Limb (tissue), 2 donors: ENCODE results near the gene PACS1.
A peak's percentile ranks its signal among the peaks of the same experiment; 100 is the strongest.
"Not testable (repeated sequence)": the region's sequence is repeated elsewhere in the genome, so short reads cannot be mapped to it uniquely, and the experiment has no call there.

Experiments used
- DNase-seq, 2 donors: peaks; one replicate each; pipeline ENCODE4 v3.0.0-alpha.2; 2016; ENCODE audit errors: extremely low spot score in 2 of 2

Gene PACS1

GRCh38 chr11:66275396-66275795 lies 205.3 kb downstream of the PACS1 start:
- DNase-seq, result no peak

DNA sequence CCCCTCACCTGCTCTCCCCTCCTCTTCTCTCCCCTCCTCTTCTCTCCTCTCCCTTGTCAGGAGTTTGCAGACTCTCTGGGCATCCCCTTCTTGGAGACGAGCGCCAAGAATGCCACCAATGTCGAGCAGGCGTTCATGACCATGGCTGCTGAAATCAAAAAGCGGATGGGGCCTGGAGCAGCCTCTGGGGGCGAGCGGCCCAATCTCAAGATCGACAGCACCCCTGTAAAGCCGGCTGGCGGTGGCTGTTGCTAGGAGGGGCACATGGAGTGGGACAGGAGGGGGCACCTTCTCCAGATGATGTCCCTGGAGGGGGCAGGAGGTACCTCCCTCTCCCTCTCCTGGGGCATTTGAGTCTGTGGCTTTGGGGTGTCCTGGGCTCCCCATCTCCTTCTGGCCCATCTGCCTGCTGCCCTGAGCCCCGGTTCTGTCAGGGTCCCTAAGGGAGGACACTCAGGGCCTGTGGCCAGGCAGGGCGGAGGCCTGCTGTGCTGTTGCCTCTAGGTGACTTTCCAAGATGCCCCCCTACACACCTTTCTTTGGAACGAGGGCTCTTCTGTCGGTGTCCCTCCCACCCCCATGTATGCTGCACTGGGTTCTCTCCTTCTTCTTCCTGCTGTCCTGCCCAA lies 206.0 kb downstream of the PACS1 start:
- no peak for DNase-seq

GRCh38 chr11:66276619-66277018 lies 206.5 kb downstream of the PACS1 start:
- not testable (repeated sequence) for DNase-seq

GRCh38 chr11:66277064-66277463 lies 207.0 kb downstream of the PACS1 start:
- not testable (repeated sequence) for DNase-seq

- peak in 1 of 2 donors; percentile 78 for DNase-seq
These were observed 207.6 kb downstream of the PACS1 start, which contains the start of gene CNIH2 for GRCh38 chr11:66277471-66278362. TSS of gene CNIH2 (plus strand) at chr11:66278175. CDS start at chr11:66278457, 282 bp downstream.

DNA sequence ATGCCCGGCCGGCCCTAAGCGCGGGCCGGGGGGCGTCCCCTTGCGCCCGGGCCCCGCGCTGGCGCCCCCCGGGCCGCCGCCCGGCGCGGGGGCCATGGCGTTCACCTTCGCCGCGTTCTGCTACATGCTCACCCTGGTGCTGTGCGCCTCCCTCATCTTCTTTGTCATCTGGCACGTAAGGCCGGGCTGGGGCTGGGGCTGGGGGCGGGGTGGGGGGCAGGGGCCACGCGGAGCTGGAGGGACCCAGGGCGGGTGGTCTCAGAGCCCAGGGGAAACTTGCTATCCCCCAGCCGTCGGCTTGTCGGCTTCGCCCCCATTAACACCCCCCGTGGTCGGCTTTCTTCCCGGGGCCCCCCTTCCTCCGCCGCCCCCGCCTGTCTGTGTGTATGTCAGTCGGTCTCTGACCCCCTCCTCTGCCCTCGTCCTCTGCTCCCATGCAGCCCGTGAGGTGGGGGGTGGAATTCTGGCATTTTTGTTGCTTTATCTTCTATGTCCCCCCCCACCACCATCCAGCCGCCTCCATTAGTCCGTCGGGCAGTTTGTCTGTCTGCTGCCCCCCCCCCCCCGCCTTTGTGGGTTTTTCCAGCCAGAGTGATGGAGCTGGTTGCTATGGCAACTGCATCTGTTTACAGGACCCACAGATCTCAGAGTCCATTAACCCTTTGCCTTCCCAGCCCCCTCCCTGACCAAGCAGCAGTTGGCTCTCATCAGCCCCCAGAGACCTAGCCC lies 208.5 kb downstream of the PACS1 start:
- peak in 1 of 2 donors; percentile 73 for DNase-seq

- no peak for DNase-seq
These were observed 209.1 kb downstream of the PACS1 start for GRCh38 chr11:66279092-66279734.

DNA sequence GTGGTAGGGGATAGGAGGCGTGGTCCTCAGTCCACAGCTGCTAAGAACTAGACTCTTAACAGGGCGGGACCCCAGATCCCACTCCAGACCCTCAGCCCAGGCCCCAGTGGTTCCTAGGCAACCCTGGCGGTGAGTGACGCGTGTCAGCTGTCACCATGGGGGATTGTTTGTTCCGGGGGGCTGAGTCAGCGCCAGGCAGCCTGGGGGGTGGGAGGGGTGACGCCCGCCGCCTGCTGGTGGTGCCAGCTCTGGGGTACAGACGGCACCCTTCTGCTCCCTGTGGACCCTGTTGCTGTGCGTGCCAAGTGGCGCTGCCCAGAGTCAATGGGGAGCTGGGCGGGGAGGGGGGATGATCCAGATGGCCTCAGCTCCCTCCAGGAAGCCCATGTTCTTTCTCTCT lies 210.4 kb downstream of the PACS1 start:
- DNase-seq, result peak; percentile 34 to 71

- DNase-seq, result no peak
These were observed 210.9 kb downstream of the PACS1 start for GRCh38 chr11:66281001-66281400.

- DNase-seq, result no peak
These were observed 211.8 kb downstream of the PACS1 start for GRCh38 chr11:66281776-66282467.

DNA sequence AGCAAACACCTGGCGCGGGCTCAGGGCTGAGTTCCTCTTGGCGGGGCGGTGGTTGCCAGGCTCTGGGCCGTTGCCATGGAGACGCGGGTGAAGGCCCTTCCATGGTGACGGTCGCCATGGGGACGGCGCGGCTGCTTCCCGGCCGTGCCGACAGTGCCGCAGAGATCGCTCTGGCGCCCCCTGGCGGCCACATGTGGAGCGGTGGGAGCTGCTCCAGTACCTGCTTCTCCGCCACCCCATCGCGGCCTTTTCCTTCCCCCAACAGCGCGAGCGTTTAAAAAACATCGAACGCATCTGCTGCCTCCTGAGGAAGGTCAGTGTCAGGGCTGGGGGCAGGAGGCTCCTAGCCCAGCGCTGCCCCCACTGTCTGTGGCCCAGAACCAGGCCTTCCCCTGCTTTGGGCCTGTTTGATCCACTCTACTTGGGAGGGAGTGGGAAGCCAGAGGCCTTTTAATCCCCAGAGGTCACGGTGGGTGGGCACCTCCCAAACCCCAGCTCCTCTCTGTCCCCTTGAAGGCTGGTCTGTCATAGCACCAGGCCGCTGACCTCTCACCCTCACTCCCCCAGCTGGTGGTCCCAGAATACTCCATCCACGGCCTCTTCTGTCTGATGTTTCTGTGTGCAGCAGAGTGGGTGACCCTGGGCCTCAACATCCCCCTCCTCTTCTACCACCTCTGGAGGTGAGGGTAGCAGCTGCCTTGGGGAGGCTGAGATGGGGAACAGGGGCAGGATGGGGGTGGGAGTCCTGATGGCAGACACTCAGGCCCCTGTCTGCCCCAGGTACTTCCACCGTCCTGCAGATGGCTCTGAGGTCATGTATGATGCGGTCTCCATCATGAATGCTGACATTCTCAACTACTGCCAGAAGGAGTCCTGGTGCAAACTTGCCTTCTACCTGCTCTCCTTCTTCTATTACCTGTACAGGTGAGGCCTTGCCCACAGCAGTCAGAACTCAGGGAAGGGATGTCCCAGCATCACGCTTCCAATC lies 212.7 kb downstream of the PACS1 start:
- DNase-seq, result peak; percentile 98

- no peak for DNase-seq
These were observed 213.5 kb downstream of the PACS1 start for GRCh38 chr11:66283461-66284105.

GRCh38 chr11:66284526-66285078 lies 214.5 kb downstream of the PACS1 start:
- no peak for DNase-seq

GRCh38 chr11:66285250-66285947 lies 215.3 kb downstream of the PACS1 start:
- DNase-seq, result peak in 1 of 2 donors; percentile 25

DNA sequence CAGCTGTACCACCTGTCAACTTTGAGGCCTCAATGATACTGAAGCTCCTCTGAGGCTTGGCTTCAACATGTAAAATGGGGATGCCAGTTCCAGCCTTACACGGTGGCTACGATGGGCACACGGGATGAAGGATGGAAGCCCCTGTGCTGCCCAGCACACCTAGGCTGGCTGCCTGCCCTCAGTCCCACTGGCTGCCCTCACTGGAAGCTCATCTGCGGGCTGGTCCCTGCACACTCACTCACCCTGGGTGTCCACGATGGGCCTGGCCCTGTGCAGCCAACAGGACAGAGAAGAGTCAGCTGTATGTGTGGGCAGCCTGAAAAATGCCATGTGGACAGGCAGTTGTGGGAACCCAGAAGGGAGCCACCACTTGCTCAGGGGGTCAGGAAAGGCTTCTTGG lies 216.6 kb downstream of the PACS1 start:
- no peak for DNase-seq

- DNase-seq, result no peak
These were observed 217.3 kb downstream of the PACS1 start for GRCh38 chr11:66287211-66287888.

GRCh38 chr11:66287889-66288670 lies 218.0 kb downstream of the PACS1 start:
- no peak for DNase-seq
